ENCODE results near the gene UBAC1.
"Not testable (repeated sequence)": the region's sequence is repeated elsewhere in the genome, so short reads cannot be mapped to it uniquely, and the experiment has no call there.

Gene UBAC1

GRCh38 chr9:135959814-135960213, 1.4 kb downstream of the UBAC1 start:
- DNase-seq, result no peak

- no peak for DNase-seq
Observed at GRCh38 chr9:135958485-135958884, 2.7 kb downstream of the UBAC1 start.

DNA sequence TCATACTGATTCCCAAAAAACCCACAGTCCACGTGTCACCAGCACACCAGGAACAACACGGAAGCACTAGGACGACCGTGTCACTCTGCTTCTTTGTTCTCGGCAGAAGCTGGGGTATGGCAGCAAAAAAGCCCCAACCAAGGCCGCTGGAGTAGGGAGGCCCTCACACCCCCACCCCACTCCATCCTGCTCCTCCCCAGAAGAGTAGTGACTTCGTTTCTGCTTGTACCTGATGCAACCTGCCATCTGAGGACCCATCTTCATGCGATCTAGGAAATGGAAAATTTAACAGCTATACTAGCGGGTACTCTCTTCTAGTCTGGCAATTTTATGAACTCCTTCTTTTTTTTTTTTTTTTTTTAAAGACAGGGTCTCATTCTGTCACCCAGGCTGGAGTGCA, 3.7 kb downstream of the UBAC1 start:
- DNase-seq, result no peak

DNA sequence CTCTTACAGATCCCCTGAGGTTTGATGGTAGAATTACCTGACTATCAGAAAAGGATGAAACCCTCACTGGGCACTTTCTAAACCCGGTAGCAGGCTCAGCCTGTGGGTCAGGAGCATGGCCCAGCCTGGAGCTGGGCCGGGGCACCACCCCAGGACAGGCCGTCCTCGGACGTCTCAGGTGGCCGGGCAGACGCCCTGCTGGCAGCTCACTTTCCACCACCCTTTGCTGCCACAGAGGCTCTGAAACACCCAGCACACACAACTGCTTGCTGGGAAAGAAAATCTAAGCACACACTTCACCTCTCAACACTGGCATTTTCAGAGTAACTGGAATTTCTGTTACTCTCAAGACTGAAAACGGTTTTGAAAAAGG, 4.4 kb downstream of the UBAC1 start:
- no peak for DNase-seq

DNA sequence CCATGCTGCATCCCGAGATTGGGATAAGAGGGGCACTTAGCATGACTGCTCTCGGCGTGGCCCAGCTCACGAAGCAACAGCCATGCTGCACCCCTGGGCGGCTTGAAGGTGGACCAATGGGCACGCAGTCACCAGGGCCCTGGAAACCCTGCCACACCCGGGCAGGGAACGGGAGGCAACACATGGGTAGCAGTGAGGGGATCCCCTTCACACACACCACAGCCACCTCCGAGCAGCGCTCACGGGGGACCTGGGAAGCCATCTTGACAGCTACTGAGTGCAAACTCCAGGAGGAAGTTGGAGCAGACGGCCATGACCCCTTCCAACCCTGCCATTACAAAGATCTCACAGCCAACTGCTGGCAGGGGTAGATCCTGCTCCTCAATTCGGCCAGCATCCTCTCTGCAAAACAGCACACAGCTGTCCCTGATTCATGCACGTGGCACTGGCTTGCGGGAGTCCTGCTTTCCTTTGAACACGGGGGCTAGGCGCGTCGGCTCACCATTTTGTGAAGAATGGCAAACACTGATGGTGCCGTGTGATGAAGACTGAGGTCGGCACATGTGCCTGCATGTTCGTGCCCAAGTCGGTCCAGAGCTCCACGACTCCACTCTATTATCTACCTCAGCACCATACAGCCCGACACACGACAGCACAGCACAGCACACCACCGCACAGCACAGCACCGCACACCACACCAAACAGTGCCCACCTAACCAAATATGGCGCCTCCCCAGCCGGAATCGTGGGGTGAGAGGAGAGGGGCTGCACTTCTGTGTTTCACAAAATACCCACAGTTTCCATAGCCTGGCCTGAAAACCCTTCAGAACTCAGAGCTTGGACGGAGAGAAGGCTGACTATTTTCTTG, 5.0 kb downstream of the UBAC1 start:
- no peak for DNase-seq

DNA sequence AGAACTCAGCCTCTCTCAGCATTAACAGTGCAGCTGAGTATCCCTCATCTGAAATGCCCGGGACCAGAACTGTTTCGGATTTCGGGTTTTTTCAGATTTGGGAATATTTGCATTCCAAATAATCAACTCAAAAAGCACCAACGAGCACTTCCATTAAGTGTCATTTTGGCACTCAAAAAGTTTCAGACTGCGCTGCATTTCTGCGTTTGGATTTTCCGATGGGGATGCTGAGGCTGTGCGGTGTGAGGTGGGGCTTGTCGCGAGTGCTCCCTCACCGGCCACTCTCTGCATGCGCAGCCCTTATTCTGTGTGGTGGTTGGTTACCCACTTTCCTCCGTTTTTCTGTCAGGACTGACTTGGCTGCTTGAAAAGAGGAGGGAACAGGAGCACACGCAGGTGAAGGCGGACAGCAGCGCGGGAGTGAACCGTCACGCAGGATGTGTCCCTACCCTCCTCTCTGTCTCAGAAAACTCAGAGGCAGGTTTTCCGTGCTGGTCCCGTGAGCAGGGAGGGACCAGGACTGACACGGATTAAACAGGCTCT, 8.4 kb downstream of the UBAC1 start:
- no peak for DNase-seq

DNA sequence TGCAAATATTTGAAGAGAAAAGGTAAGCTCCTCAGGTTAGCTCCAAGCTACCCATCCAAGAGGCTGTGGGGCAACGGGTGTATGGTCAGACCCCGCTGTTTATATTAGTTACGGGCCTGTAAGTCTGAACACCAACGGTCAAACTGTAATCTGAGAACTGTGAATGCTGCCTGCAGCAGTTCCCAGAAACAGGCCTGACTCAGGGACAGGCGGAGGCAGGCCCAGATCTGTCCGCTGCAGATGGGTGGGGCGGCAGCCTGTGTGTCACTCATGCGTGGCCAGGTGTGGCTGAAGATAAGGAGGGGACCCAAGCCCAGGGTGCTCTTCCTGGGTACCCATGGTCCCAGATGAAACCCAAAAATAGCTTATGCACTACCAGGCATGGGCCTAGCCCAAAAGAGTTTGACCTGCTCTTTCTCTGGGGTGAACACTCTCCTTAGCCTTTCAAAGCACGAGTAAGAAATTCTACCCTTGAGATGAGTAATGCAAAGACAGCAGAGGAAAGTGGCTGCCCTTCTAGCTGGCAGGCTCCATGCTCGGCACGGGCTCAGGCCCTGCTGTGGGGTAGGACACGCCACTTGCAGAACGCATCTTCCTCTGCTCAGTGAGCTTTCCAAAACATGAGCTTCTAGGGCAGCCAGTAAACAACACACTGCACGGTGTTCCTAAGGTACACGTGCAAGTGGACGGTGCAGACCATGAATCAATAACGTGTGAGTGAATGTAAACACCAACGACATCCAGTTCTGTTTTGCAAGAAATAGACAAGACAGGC, 9.1 kb downstream of the UBAC1 start:
- DNase-seq, result no peak

GRCh38 chr9:135951310-135951709, 9.9 kb downstream of the UBAC1 start:
- DNase-seq, result not testable (repeated sequence)

GRCh38 chr9:135950841-135951240, 10.3 kb downstream of the UBAC1 start:
- DNase-seq, result not testable (repeated sequence)

GRCh38 chr9:135950135-135950682, 11.0 kb downstream of the UBAC1 start:
- DNase-seq, result no peak

DNA sequence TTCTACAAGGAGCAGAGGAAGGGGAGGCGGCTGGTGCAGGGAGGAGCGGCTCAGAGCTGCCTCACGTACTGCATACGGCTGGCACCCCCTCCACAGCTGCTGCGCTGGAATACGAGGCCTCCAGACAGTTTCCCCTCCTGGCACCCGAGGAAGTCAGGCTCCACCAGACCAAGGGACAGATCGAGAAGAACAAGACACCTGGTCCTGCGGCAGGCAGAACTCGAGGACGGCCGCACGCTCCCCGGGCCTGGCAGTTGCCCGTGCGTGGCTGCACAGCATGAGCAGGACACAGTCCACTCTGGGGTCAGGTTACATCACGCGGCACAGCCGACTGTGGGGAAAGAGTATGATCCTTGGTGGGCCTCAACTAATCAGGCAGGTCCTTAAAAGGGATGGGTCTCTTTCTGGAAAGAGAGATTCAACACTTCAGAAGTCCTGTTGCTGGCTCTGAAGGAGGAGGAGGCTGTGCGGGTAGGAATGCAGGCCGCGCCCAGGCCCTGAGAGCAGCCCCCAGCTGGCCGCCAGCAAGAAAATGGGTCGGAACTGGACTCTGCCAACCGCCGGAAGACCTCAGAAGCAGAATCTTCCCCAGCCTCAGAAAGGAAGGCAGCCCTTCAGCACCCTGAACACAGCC, 11.6 kb downstream of the UBAC1 start:
- DNase-seq, result no peak

GRCh38 chr9:135948968-135949367, 12.2 kb downstream of the UBAC1 start:
- DNase-seq, result no peak

DNA sequence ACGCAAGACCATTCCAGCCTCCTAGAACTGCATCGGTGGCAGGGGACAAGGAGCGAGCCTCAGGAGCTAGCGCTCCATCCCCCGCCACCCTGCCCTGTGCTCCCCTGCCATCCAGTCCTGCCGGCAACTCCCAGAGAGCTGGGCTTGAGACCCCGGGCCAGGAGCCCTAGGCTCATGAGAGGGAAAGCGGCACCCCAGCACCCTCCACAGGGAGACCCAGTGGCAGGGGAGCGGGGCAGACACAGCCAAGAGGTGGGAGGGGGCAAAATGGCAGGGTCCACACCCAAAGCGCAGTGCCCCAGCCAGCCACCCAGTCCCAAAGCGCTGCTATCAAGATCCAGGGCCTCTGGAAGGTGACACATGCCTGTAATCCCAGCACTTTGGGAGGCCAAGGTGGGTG, 12.7 kb downstream of the UBAC1 start:
- DNase-seq, result no peak

DNA sequence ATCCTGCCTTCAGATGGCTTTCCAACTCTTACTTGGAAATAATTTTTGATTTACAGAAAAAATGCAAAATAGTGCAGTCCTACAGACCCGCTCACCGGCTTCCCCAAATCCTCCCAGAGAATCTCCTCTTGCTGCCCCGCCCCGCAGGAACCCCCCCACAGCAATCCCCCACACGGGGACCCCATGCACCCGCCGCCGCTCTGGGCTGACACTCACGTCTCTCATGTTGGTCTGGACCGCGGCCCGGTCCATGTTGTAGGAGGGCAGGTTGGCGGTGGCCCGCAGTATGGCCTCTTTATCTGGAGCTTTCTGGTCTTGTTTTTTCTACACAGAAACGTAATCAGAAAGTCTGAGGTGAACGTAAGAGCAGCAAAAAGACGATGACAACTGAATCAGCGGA, 13.6 kb downstream of the UBAC1 start:
- no peak for DNase-seq

GRCh38 chr9:135947105-135947504, 14.1 kb downstream of the UBAC1 start:
- not testable (repeated sequence) for DNase-seq

DNA sequence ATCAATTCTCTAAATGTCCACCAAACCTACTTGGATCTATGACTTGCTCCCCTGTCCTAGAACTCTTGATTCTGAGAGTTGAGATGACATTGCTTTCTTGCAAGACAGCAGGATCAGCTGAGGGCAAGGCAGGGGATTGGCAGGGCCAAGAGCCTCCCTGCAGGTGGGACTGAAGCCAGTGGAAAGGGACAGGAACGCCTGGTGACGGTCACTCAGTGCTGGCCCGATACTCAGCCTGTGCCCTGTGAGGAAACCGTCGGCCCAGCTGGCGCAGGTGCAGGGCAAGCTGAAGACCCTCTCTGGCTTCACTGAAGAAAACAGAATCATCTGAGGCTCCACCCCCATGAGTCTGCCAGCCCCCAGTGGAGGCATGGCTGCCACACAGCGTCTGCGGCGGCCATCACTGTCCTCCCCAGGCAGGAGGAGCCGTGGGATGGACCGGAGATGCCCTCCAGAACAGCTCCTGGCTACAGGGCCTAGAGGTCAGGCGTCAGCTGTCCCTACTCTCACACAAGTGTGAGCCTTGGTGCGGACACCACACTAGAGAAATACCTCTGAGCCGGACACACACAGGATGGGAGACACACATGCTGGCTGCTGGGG, 14.7 kb downstream of the UBAC1 start:
- no peak for DNase-seq

GRCh38 chr9:135945969-135946368, 15.2 kb downstream of the UBAC1 start:
- no peak for DNase-seq

GRCh38 chr9:135944444-135945252, 16.5 kb downstream of the UBAC1 start:
- no peak for DNase-seq

GRCh38 chr9:135943604-135944003, 17.6 kb downstream of the UBAC1 start:
- not testable (repeated sequence) for DNase-seq

GRCh38 chr9:135941288-135941995, 19.7 kb downstream of the UBAC1 start:
- no peak for DNase-seq

Data from T-helper 1 cell (primary cell).